ENCODE measurements around the gene SOHLH1.

DNA sequence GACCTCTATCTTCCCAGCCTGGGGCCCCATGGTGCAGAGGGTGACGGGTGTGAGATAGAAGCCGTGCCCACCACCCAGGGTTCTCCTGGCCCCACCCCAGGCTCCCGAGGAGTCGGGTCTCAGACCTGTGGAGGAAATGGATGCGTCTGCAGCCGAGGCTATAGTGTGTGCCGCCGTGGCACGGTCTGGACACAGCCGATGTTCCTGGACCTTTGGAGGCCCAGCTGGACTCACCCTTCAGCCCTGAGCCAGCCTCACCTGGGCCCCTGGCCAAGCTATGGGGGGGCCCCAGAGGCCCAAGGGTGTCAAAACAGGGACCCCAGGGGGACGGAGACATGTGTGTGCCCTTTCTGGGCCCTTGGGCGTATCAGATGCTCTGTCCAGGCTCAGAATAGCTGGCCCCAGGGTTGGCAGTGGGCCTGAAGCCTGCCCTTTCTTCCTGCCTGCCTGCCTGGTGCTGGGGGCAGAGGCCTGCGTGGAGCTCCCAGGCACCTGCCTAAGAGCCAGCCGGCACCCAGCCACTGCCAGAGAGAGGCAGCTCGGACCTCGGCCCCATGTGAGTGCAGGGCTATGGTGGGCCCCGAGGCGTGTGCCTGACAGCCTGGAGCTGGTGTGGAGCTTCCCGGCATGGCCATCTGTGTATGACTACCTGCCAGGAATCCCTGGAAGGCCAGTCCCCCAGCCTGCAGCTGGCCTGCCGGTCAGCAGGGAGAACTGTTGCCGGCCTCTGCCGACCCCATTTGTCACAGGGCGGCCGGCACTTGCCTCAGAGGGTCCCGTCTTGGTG, 44.5 kb upstream of the SOHLH1 start:
- TF ChIP-seq, protein P1, sequence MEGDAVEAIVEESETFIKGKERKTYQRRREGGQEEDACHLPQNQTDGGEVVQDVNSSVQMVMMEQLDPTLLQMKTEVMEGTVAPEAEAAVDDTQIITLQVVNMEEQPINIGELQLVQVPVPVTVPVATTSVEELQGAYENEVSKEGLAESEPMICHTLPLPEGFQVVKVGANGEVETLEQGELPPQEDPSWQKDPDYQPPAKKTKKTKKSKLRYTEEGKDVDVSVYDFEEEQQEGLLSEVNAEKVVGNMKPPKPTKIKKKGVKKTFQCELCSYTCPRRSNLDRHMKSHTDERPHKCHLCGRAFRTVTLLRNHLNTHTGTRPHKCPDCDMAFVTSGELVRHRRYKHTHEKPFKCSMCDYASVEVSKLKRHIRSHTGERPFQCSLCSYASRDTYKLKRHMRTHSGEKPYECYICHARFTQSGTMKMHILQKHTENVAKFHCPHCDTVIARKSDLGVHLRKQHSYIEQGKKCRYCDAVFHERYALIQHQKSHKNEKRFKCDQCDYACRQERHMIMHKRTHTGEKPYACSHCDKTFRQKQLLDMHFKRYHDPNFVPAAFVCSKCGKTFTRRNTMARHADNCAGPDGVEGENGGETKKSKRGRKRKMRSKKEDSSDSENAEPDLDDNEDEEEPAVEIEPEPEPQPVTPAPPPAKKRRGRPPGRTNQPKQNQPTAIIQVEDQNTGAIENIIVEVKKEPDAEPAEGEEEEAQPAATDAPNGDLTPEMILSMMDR (IDR thresholded peaks at IDR 0.05), result no peak
- no peak for TF ChIP-seq POLR2A (IDR thresholded peaks at IDR 0.05)

Data from esophagus squamous epithelium (tissue), 4 donors.